ENCODE results near the gene NUDCD2.

- TF ChIP-seq CTCF (IDR thresholded peaks at IDR 0.05) (no peak), EZH2 (IDR thresholded peaks at IDR 0.05) (no peak), EZH2phosphoT487 (IDR thresholded peaks at IDR 0.05) (no peak)
These were observed 15.5 kb upstream of the NUDCD2 start for GRCh38 chr5:163475411-163475810.
